Activated CD8-positive, alpha-beta memory T cell treated with anti-CD3 and anti-CD28 coated beads for 4 hours (primary cell): ENCODE data around the gene SEMG2.

ENCODE experiments used
- DNase-seq, 2 donors: peaks; one replicate each; pipeline ENCODE4 v3.0.0-alpha.2; 2020; ENCODE audit warnings: low read depth in 2 of 2

Gene SEMG2

DNA sequence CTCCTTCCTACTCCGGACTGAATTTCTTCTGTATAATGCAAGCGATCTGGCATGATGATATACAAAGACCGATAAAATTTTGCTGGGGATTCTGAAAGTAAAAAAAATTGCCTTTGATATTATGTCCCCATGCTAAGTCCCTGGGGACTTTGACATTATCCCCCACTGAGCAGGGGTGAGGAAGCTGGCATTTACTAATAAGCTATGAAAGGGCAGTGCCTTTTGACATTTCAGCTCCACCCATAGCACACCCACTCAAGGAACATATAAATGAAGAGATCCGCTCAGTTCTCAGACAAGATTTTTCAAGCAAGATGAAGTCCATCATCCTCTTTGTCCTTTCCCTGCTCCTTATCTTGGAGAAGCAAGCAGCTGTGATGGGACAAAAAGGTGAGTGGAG, at the start of gene SEMG2:
Gene SEMG2, plus strand, starts transcription at position 298 of the 400 bp plus-strand sequence. Its CDS starts 17 bp downstream, at position 315.
- no peak for DNase-seq

DNA sequence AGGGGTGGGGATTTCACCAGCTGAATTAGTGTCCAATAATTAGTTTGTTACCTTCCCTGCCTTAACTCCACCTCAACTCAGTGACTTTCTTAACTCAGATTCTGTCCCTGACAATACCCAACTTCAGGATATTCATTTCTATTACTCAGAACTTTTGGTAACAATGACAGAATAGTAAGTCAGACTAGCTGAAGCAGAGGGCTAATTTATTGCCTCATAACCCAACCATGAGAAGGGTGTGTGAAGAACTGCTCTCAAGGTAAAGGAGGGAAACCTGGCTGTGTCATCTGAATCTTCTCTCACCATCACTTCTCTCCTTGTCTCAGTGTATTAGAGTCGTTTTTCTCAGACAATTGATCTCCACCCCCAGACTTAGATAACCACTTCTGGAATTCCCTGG, 47.7 kb upstream of the SEMG2 start:
- DNase-seq, result no peak

DNA sequence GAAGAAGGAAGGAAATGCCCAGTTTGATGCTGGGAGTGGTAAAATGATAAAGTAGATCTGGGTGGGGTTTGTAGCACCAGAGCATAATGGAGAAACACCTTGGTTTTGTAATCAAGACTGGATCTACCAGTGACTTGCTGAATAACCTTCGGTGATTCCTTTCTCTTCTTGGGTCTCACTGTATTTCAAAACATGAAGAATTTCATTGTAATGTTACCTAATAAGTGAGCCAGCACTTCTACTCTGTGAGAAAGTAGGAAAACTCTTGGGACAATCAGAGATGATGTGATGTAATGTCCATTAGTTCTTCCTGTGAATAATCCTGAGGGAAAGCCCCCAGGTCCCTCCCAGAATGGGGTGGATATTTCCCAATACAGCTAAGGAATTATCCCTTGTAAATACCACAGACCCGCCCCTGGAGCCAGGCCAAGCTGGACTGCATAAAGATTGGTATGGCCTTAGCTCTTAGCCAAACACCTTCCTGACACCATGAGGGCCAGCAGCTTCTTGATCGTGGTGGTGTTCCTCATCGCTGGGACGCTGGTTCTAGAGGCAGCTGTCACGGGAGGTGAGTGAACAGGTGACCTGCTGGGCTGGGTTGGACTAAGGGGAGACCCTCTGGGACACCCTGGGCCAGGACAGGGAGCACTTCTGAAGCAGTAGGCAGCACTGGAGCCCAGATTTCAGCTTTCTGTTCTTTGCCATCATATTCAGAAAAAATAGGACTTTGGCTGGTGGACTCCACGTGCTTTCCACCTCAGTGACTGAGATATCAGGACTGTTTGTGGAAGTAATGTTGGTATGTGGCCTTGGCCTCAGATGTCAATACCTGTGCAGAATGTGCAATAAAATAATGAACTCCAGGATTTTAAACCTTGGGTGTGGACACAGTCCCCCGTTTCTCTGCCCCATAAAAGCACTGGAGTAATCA, 46.5 kb upstream of the SEMG2 start, which contains the start of gene PI3:
Gene PI3, plus strand, starts transcription at position 469 of the 931 bp plus-strand sequence. Its CDS starts 21 bp downstream, at position 490.
- no peak for DNase-seq

DNA sequence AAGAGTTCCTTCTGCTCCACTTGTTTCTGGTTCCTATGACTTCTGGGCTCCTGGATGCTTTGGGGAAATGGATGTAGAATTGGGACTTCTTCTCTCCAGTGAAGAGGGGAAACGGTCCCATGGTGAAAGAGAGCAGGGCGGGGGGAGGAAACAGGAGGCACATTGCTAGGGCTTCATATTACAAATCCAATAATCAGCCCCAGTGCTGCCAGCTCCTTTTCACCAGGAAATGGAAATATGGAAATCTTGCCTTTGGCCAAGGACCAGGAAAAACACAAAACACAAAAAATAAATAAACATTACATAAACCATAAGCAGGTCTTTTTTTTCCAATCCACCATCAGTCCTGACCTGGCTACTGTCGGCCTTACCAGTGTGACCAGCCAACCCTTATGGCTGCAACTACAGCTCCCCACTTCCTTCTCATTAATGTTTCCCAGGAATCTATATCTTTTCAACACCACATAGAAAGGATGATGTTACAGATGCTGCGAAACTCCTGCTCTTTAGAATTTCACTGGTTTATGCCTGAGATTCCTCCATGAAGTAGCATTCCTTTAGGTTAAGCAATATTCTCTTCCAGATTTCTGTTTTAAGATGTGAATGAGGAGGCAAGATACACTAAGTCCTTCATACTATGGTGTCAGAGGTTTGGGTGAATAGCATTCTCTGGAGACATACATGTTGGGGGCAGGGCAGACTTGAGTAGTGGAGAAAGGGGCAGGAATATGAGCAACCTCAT, 44.5 kb upstream of the SEMG2 start:
- DNase-seq, result no peak

GRCh38 chr20:45179166-45179565, 42.0 kb upstream of the SEMG2 start:
- DNase-seq, result no peak

GRCh38 chr20:45181639-45182038, 39.5 kb upstream of the SEMG2 start:
- no peak for DNase-seq

DNA sequence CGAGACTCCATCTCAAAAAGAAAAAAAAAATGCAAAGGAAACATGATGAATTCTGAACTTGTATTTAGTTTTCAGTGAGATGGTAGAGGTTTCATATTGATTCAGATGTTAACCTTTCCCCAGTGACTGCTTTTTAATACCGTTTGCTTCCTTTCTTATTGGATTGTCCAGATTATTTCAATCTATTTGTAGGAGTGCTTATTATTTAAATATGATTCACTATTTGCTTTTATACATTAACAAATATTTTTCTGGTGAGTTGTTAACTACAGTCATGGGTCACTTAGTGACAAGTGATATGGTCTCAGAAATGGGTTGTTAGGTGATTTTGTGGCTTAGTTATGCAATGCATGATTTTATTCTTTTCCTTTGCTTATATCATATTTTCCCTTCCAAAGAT, 38.1 kb upstream of the SEMG2 start:
- no peak for DNase-seq

DNA sequence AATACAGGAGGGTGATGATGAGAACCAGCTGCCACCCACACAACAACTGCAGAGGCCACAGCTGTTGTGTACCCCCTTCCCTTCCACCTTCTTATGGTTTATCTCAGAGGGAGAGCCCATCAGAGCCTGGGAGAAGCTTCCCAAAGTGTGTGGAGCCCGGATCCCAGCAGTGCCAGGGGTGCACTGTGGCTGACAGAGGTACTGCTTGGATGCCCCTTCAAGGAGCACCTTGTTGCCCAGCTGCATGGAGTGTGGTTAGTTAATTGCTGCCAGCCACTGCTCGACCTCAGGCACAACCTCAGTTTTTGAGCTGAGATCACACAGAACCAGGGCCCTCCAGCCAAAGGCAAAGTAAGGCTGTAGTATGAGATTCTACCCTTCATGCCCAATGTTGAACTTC, 33.5 kb upstream of the SEMG2 start:
- DNase-seq, result no peak

- DNase-seq, result no peak
These were observed 32.0 kb upstream of the SEMG2 start for GRCh38 chr20:45189067-45189609.

- no peak for DNase-seq
These were observed 31.3 kb upstream of the SEMG2 start for GRCh38 chr20:45189861-45190260.

DNA sequence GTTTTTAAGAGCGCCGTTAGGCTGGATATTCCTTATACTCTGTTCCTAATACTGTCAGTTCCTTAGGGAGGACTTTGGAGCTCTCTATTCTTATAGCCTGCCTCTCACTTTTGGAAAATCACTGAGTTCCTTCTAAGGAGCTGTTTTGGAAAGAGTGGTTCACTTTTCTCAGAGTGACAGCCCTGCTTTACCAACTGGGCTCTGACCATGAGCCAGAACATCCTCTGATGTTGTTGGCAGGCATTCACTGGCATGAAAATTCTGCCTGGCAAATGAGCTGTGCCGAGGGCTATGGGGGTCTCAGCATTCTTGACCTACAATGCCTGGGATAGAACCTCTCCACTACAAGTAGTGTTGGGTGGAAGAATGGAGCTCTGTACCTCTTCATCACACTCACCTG, 29.2 kb upstream of the SEMG2 start:
- DNase-seq, result no peak

DNA sequence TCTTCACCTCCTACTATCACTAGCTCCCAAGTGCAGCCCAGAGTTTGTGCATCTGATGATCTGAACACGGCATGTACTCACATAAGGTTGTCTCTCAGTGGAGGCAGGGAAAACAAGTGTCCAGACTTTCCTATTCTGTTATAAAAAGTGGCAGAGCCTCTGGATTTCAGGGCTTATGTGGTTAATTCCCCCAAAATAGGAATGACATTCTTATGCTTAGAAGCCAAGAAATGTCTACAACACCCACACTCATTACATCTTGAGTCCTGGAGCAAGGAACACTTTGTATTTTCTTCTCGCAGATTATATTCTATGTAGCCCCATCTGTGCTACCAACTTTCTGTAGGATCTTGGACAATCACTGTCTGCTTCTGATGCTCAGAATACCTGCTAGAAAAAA, 27.8 kb upstream of the SEMG2 start:
- no peak for DNase-seq

- no peak for DNase-seq
These were observed 14.4 kb upstream of the SEMG2 start, which contains the start of gene SEMG1 for GRCh38 chr20:45206725-45207124. SEMG1 (plus strand) TSS chr20:45207033; CDS start chr20:45207054, 21 bp downstream.

DNA sequence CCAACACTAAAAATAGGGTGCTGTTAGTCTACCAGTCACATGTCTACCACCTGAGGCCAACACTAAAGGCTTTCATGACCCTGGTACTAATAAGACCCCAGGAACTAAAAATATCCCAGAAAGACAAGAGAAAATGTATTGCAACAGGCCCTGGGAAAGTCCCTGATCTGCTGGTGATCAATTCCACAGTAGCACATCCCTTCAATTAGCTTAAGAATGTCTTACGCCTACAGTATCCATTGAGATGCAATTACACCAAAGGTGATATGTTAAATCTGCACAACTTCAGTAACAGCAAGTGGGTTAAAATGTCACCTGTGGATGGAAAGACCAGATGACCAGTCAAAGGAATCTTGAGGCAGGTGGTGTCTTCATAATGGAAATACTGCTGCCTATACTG, 11.2 kb upstream of the SEMG2 start:
- no peak for DNase-seq

- DNase-seq, result no peak
These were observed 9.4 kb upstream of the SEMG2 start for GRCh38 chr20:45211569-45212474.

DNA sequence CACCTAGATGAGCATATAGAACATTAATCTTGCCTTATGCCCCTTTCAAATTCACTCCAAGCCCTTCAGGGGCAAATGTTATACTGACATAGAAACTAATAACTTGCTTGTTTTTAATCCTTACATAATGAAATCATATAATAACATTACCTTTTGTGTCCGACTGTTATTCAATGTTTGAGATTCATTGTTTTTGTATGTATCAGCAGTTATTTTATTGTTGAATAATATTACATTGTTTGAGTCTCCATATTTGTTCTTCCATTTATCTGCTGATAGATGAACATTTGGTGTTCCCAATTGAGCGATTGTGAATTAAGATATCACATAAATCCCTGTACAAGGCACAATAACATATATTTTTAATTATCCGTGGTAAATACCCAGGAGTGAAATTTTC, 8.3 kb upstream of the SEMG2 start:
- DNase-seq, result no peak

DNA sequence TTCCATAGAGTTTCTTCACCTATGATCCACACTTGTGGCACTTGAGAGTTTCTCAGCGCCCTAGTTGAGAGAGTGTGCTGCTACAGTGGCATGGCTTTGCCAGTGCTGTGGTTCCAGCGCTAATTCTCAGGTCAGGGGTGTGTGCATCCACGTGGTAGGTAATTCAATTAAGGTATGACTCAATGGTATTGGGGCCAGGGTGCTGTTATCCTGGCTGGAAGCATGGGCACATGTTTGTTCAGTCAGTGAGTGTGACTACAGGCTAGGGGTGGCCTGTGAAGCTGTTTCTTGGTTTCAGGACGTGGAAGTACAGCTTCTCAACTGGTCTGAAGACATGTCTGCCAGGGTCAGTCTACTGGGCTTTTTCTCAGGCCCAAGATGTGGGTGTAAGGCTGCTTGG, 3.0 kb upstream of the SEMG2 start:
- no peak for DNase-seq

- no peak for DNase-seq
These were observed 2.5 kb upstream of the SEMG2 start for GRCh38 chr20:45218636-45219035.

- DNase-seq, result no peak
These were observed 2.0 kb downstream of the SEMG2 start for GRCh38 chr20:45223136-45223535.

- DNase-seq, result no peak
These were observed 5.1 kb downstream of the SEMG2 start for GRCh38 chr20:45226287-45226686.
